Measurements from ENCODE around the gene NUP210L. TPM values are rescaled to one million over a fixed set of nuclear protein-coding genes. Genes with fewer than 3 reads are reported as not detected.

The NUP210L gene
- total and polyA plus RNA-seq, 2 experiments from 2014 or later = 0.11 TPM; not detected in 1

- Histone ChIP-seq H3K4me1 (ENCODE audit: insufficient read depth) (peaks cover 16% of the 10 kb centered on the region), H4K20me1 (ENCODE audit: insufficient read depth) (no peaks in the 10 kb centered on the region), H3F3A (ENCODE audit: insufficient read depth) (peaks cover 23% of the 10 kb centered on the region), H3K79me2 (ENCODE audit: insufficient read depth) (peaks cover 10% of the 10 kb centered on the region), H3K27me3 (replicated peaks; ENCODE audit: insufficient read depth) (no peaks in the 10 kb centered on the region), H3K4me2 (ENCODE audit: unreplicated experiment) (no peak overlapping the region), H3K9me3 (ENCODE audit: low read depth) (no peaks in the 10 kb centered on the region), H3K4me3 (no peak overlapping the region), H3K9ac (no peak overlapping the region), H3K36me3 (ENCODE audit: low read depth) (peaks cover 14% of the 10 kb centered on the region; the same call in 1 of the 2 replicates), H2AFZ (no peak overlapping the region), H3K27ac (no peak overlapping the region), H3K9me2 (ENCODE audit: insufficient read depth) (no peaks in the 10 kb centered on the region)
- TF ChIP-seq EZH2phosphoT487 (IDR thresholded peaks at IDR 0.05; ENCODE audit: insufficient read depth, low read depth) (no peak), EZH2 (IDR thresholded peaks at IDR 0.05; ENCODE audit: insufficient read depth, poor library complexity, severe bottlenecking) (no peak)
- DNase-seq = no peak
- 68 to 76% methylated on average over 2 of the region's 2 CpGs for WGBS, 2 experiments (ENCODE audit: low coverage in 1 of 2, low lambda C conversion rate in 2 of 2, missing lambda C conversion rate in 2 of 2)
- in situ Hi-C loops (cut with MboI) = no loop called here
Measured at GRCh38 chr1:153970346-153970745, 184.5 kb downstream of the NUP210L start.

- no peaks in the 10 kb centered on the region for H3K9me2 ChIP-seq (ENCODE audit: insufficient read depth)
- no peaks in the 10 kb centered on the region for H4K20me1 ChIP-seq (ENCODE audit: insufficient read depth)
- peaks cover 21% of the 10 kb centered on the region for H3K79me2 ChIP-seq (ENCODE audit: insufficient read depth)
- H3K36me3 ChIP-seq (ENCODE audit: low read depth) = 0 out of 2 replicates have a peak, but pooled peaks cover 3% of the 10 kb centered on the region
- H3F3A ChIP-seq (ENCODE audit: insufficient read depth) = peaks cover 14% of the 10 kb centered on the region
- no peak overlapping the region for H3K4me2 ChIP-seq (ENCODE audit: unreplicated experiment)
- H3K4me1 ChIP-seq (ENCODE audit: insufficient read depth) = peaks cover 21% of the 10 kb centered on the region
- H3K27me3 ChIP-seq (replicated peaks; ENCODE audit: insufficient read depth) = no peaks in the 10 kb centered on the region
- in situ Hi-C loops (cut with MboI) = no loop called here
- H3K9ac ChIP-seq = no peak overlapping the region
- H3K9me3 ChIP-seq (ENCODE audit: low read depth) = no peaks in the 10 kb centered on the region
- DNase-seq = no peak
- no peak overlapping the region for H2AFZ ChIP-seq
- WGBS, 2 experiments (ENCODE audit: low coverage in 1 of 2, low lambda C conversion rate in 2 of 2, missing lambda C conversion rate in 2 of 2) = 89 to 100% methylated on average over 2 of the region's 2 CpGs
- no peak overlapping the region for H3K27ac ChIP-seq
- TF ChIP-seq EZH2 (IDR thresholded peaks at IDR 0.05; ENCODE audit: insufficient read depth, poor library complexity, severe bottlenecking) (no peak), EZH2phosphoT487 (IDR thresholded peaks at IDR 0.05; ENCODE audit: insufficient read depth, low read depth) (no peak)
- H3K4me3 ChIP-seq = no peak overlapping the region
Measured at GRCh38 chr1:153968972-153969371, 185.9 kb downstream of the NUP210L start.

GRCh38 chr1:153968408-153968807 lies 186.5 kb downstream of the NUP210L start:
- Histone ChIP-seq H3K9ac (peak overlapping the region; percentile 85; the same call in 1 of the 2 replicates), H3K4me1 (ENCODE audit: insufficient read depth) (peaks cover 21% of the 10 kb centered on the region), H3K9me2 (ENCODE audit: insufficient read depth) (no peaks in the 10 kb centered on the region), H4K20me1 (ENCODE audit: insufficient read depth) (no peaks in the 10 kb centered on the region), H2AFZ (peak overlapping the region; percentile 94), H3K4me3 (peak overlapping the region; percentile 91), H3K27ac (no peak overlapping the region), H3K9me3 (ENCODE audit: low read depth) (no peaks in the 10 kb centered on the region), H3K79me2 (ENCODE audit: insufficient read depth) (peaks cover 24% of the 10 kb centered on the region), H3K36me3 (ENCODE audit: low read depth) (no peaks in the 10 kb centered on the region), H3K4me2 (ENCODE audit: unreplicated experiment) (peak overlapping the region; percentile 96), H3K27me3 (replicated peaks; ENCODE audit: insufficient read depth) (no peaks in the 10 kb centered on the region), H3F3A (ENCODE audit: insufficient read depth) (peaks cover 13% of the 10 kb centered on the region)
- no peak for TF ChIP-seq EZH2phosphoT487 (IDR thresholded peaks at IDR 0.05; ENCODE audit: insufficient read depth, low read depth)
- in situ Hi-C loops (cut with MboI) = no loop called here
- no peak for DNase-seq
- 14 to 16% methylated on average over 9 to 13 of the region's 13 CpGs for WGBS, 2 experiments (ENCODE audit: low coverage in 1 of 2, low lambda C conversion rate in 2 of 2, missing lambda C conversion rate in 2 of 2)

- Histone ChIP-seq H3K4me3 (peak overlapping the region; percentile 91), H3K9ac (peak overlapping the region; percentile 85), H2AFZ (peak overlapping the region; percentile 94), H3K9me3 (ENCODE audit: low read depth) (no peaks in the 10 kb centered on the region), H3K4me1 (ENCODE audit: insufficient read depth) (peaks cover 21% of the 10 kb centered on the region), H3K79me2 (ENCODE audit: insufficient read depth) (peaks cover 28% of the 10 kb centered on the region), H3K36me3 (ENCODE audit: low read depth) (no peaks in the 10 kb centered on the region), H4K20me1 (ENCODE audit: insufficient read depth) (no peaks in the 10 kb centered on the region), H3K27ac (peak overlapping the region; percentile 87), H3K9me2 (ENCODE audit: insufficient read depth) (no peaks in the 10 kb centered on the region), H3K27me3 (replicated peaks; ENCODE audit: insufficient read depth) (no peaks in the 10 kb centered on the region), H3K4me2 (ENCODE audit: unreplicated experiment) (peak overlapping the region; percentile 96), H3F3A (ENCODE audit: insufficient read depth) (peaks cover 13% of the 10 kb centered on the region)
- WGBS, 2 experiments (ENCODE audit: low coverage in 1 of 2, low lambda C conversion rate in 2 of 2, missing lambda C conversion rate in 2 of 2) = 0 to 1% methylated on average over 8 of the region's 8 CpGs
- in situ Hi-C loops (cut with MboI) = no loop called here
- DNase-seq = peak; percentile 47
- TF ChIP-seq EZH2 (IDR thresholded peaks at IDR 0.05; ENCODE audit: insufficient read depth, poor library complexity, severe bottlenecking) (no peak), EZH2phosphoT487 (IDR thresholded peaks at IDR 0.05; ENCODE audit: insufficient read depth, low read depth) (no peak)
Measured at GRCh38 chr1:153968000-153968363, 186.9 kb downstream of the NUP210L start.

Data from GM23248 (cell line).